MCF 10A (cell line): ENCODE data around the gene LAP3. TPM values are rescaled to one million over a fixed set of nuclear protein-coding genes. Genes with fewer than 3 reads are reported as not detected.

ENCODE experiments used
- BruUV-seq: library from RNA; stranded (reverse); fragments of 400-500 nt; replicated peaks from 2 replicates; lab custom pipeline; 2021; lab: Mats Ljungman, UMichigan
- CTCF ChIA-PET: fragments of 300-600 bp; sonication (Branson Sonifier 250); formaldehyde crosslinking; extraction: SDS; loops from one replicate; lab custom pipeline; 2021; ENCODE audit warnings: antibody characterized with exemption, inconsistent platforms; lab: Yijun Ruan, JAX
- POLR2A ChIA-PET: fragments of 300-600, 350-650 bp; sonication (Branson Sonifier 250); formaldehyde crosslinking; extraction: SDS; loops from one replicate; lab custom pipeline; 2020; ENCODE audit warnings: antibody characterized with exemption, inconsistent platforms; lab: Yijun Ruan, JAX
- DNase-seq: peaks from one replicate; pipeline ENCODE4 v3.0.0-alpha.2; 2018; ENCODE audit not compliant: unreplicated experiment
- H3K27ac Mint-ChIP-seq: one replicate; pipeline ENCODE4 v1.8.0; 2022; ENCODE audit warnings: mild to moderate bottlenecking, low read depth, mixed read lengths; ENCODE audit not compliant: unreplicated experiment
- H3K27me3 Mint-ChIP-seq: one replicate; pipeline ENCODE4 v1.8.0; 2022; ENCODE audit warnings: mixed read lengths; ENCODE audit not compliant: insufficient read depth, unreplicated experiment
- H3K36me3 Mint-ChIP-seq: one replicate; pipeline ENCODE4 v1.8.0; 2022; ENCODE audit warnings: mild to moderate bottlenecking, moderate library complexity, mixed read lengths; ENCODE audit not compliant: insufficient read depth, unreplicated experiment
- H3K4me1 Mint-ChIP-seq: one replicate; pipeline ENCODE4 v1.8.0; 2022; ENCODE audit warnings: mixed read lengths; ENCODE audit not compliant: insufficient read depth, unreplicated experiment
- H3K4me3 Mint-ChIP-seq: one replicate; pipeline ENCODE4 v1.8.0; 2022; ENCODE audit warnings: mild to moderate bottlenecking, moderate library complexity, mixed read lengths; ENCODE audit not compliant: unreplicated experiment
- H3K9me3 Mint-ChIP-seq: one replicate; pipeline ENCODE4 v1.8.0; 2022; ENCODE audit warnings: mixed read lengths; ENCODE audit not compliant: unreplicated experiment
- CTCF ChIP-seq: fragments of 200-600 bp; IDR thresholded peaks from one replicate; pipeline ENCODE4 v1.8.0; 2022; ENCODE audit warnings: antibody characterized with exemption, mild to moderate bottlenecking; ENCODE audit not compliant: unreplicated experiment
- intact Hi-C: fragments of 100-400 bp; cut with micrococcal nuclease; formaldehyde crosslinking; loops from 2 replicates; pipeline ENCODE4 v1.14.1; 2022
- total RNA-seq: library from RNA; stranded (reverse); gene quantifications from 2 replicates; pipeline ENCODE4 v1.2.3, GENCODE V29; 2022

The LAP3 gene
- total RNA-seq, 1 experiment from 2014 or later: 45.0 TPM

GRCh38 chr4:17584521-17585213, 7.7 kb downstream of the LAP3 start:
- no peak for TF ChIP-seq CTCF
- CTCF ChIA-PET: interaction anchor here (0.6 to 3.7 kb wide), 5 partner anchors 13 to 73 kb away, joined by 3 to 9 read pairs (median 3); partner anchors contain the start of gene QDPR

GRCh38 chr4:17587094-17587822, 10.3 kb downstream of the LAP3 start:
- Mint-ChIP-seq H3K9me3 (no peaks in the 10 kb centered on the region), H3K36me3 (peaks cover 83% of the 10 kb centered on the region), H3K27me3 (no peaks in the 10 kb centered on the region), H3K27ac (no peak overlapping the region), H3K4me3 (no peak overlapping the region), H3K4me1 (no peaks in the 10 kb centered on the region)
- CTCF ChIA-PET: interaction anchor here (0.6 to 1.3 kb wide), 2 partner anchors 10 to 647 kb away, joined by 6 read pairs; no protein-coding TSS in a partner anchor
- BruUV-seq: no TSS peak
- DNase-seq: no peak
- POLR2A ChIA-PET: interaction anchor here (1.2 kb wide), 1 partner anchor 13 kb away, joined by 3 read pairs; no protein-coding TSS in a partner anchor
- no peak for TF ChIP-seq CTCF
- intact Hi-C loops: no loop called here

More at GRCh38 chr4:17584521-17585213, 7.7 kb downstream of the LAP3 start:
- no TSS peak for BruUV-seq
- intact Hi-C loops: no loop called here
- Mint-ChIP-seq H3K4me1 (no peaks in the 10 kb centered on the region), H3K9me3 (no peaks in the 10 kb centered on the region), H3K27ac (no peak overlapping the region), H3K36me3 (peaks cover 78% of the 10 kb centered on the region), H3K4me3 (no peak overlapping the region), H3K27me3 (no peaks in the 10 kb centered on the region)
- POLR2A ChIA-PET: interaction anchor here (0.6 kb wide), 2 partner anchors 21 to 1921 kb away, joined by 3 to 6 read pairs; no protein-coding TSS in a partner anchor
- no peak for DNase-seq

- no TSS peak for BruUV-seq
- CTCF ChIA-PET: interaction anchor here (0.7 kb wide), 2 partner anchors 209 to 861 kb away, joined by 3 read pairs; no protein-coding TSS in a partner anchor
- TF ChIP-seq CTCF: no peak
- Mint-ChIP-seq H3K27me3 (no peaks in the 10 kb centered on the region), H3K27ac (no peak overlapping the region), H3K36me3 (peaks cover 80% of the 10 kb centered on the region), H3K9me3 (no peaks in the 10 kb centered on the region), H3K4me3 (no peak overlapping the region), H3K4me1 (no peaks in the 10 kb centered on the region)
- POLR2A ChIA-PET: interaction anchor here (0.8 kb wide), 1 partner anchor 24 kb away, joined by 3 read pairs; the partner anchor contains the start of gene MED28
- intact Hi-C loops: no loop called here
- DNase-seq: no peak
These were observed 12.4 kb downstream of the LAP3 start for GRCh38 chr4:17589355-17589754.
